Liver (tissue), 9 donors: ENCODE results near the gene RRP1. TPM values are rescaled to one million over a fixed set of nuclear protein-coding genes. Genes with fewer than 3 reads are reported as not detected.

Experiments
- DNase-seq: peaks from one replicate; pipeline ENCODE4 v3.0.0-alpha.2; 2017; ENCODE audit warnings: low spot score
- H3K27ac ChIP-seq, 2 donors: one replicate each; pipeline ENCODE4 v1.7.0; 2013; ENCODE audit warnings: inconsistent platforms in 2 of 2, low read length in 2 of 2, control low read depth in 1 of 2, low read depth in 1 of 2, mild to moderate bottlenecking in 1 of 2
- H3K27me3 ChIP-seq, 4 donors: one replicate each; pipeline versions ENCODE4 v1.6.1 to v1.7.0; 2013; ENCODE audit warnings: low read length in 3 of 4, inconsistent platforms in 1 of 4, mild to moderate bottlenecking in 1 of 4, moderate library complexity in 1 of 4; ENCODE audit not compliant: control insufficient read depth in 4 of 4, insufficient read depth in 4 of 4
- H3K36me3 ChIP-seq, 4 donors: one replicate each; pipeline versions ENCODE4 v1.6.1 to v1.7.0; 2013; ENCODE audit warnings: low read length in 3 of 4, mild to moderate bottlenecking in 3 of 4, low read depth in 1 of 4, moderate library complexity in 1 of 4; ENCODE audit not compliant: control insufficient read depth in 4 of 4, insufficient read depth in 3 of 4
- H3K4me1 ChIP-seq, 4 donors: one replicate each; pipeline versions ENCODE4 v1.6.1 to v1.7.0; 2013; ENCODE audit warnings: low read length in 3 of 4, mild to moderate bottlenecking in 3 of 4, moderate library complexity in 1 of 4; ENCODE audit not compliant: control insufficient read depth in 4 of 4, insufficient read depth in 4 of 4
- H3K4me3 ChIP-seq, 3 donors: one replicate each; pipeline versions ENCODE4 v1.6.1 to v1.7.0; 2013; ENCODE audit warnings: low read length in 3 of 3, control low read depth in 1 of 3, low read depth in 1 of 3, mild to moderate bottlenecking in 1 of 3
- H3K9ac ChIP-seq, 2 donors: one replicate each; pipeline ENCODE4 v1.7.0; 2013; ENCODE audit warnings: low read length in 2 of 2, mild to moderate bottlenecking in 2 of 2, moderate library complexity in 2 of 2, control low read depth in 1 of 2, low read depth in 1 of 2
- H3K9me3 ChIP-seq, 4 donors: one replicate each; pipeline versions ENCODE4 v1.6.1 to v1.7.0; 2013; ENCODE audit warnings: low read length in 3 of 4; ENCODE audit not compliant: control insufficient read depth in 4 of 4
- ATF3 ChIP-seq: IDR thresholded peaks from 2 replicates; pipeline ENCODE4 v1.6.1; 2016; ENCODE audit warnings: antibody characterized with exemption
- CTCF ChIP-seq: fragments of 150-350 bp; IDR thresholded peaks from 2 replicates; pipeline ENCODE4 v1.5.1; 2017; ENCODE audit warnings: improper control_type of control experiment, low read depth, low read length; ENCODE audit not compliant: missing input control
- EGR1 ChIP-seq, 2 donors: IDR thresholded peaks; 2 replicates each; pipeline ENCODE4 v1.6.1; 2016 to 2018; ENCODE audit warnings: antibody characterized with exemption in 2 of 2, low read depth in 2 of 2
- FOXA1 ChIP-seq: IDR thresholded peaks from 2 replicates; pipeline ENCODE4 v1.6.1; 2016; ENCODE audit warnings: antibody characterized with exemption
- FOXA2 ChIP-seq: IDR thresholded peaks from 2 replicates; pipeline ENCODE4 v1.6.1; 2016; ENCODE audit warnings: antibody characterized with exemption
- GABPA ChIP-seq, 2 donors: IDR thresholded peaks in 1 of 2; conservative IDR thresholded peaks in 1 of 2; 2 replicates each; pipeline ENCODE4 v1.6.1; 2016; ENCODE audit warnings: antibody characterized with exemption in 2 of 2, mild to moderate bottlenecking in 1 of 2, moderate library complexity in 1 of 2
- HNF4A ChIP-seq, 2 donors: conservative IDR thresholded peaks; 2 replicates each; pipeline ENCODE4 v1.6.1; 2016; ENCODE audit warnings: antibody characterized with exemption in 2 of 2, mild to moderate bottlenecking in 2 of 2
- JUND ChIP-seq, 2 donors: IDR thresholded peaks; 2 replicates each; pipeline ENCODE4 v1.6.1; 2016; ENCODE audit warnings: antibody characterized with exemption in 2 of 2
- MAX ChIP-seq: IDR thresholded peaks from 2 replicates; pipeline ENCODE4 v1.6.1; 2016; ENCODE audit warnings: antibody characterized with exemption
- NR2F2 ChIP-seq: IDR thresholded peaks from 2 replicates; pipeline ENCODE4 v1.6.1; 2016; ENCODE audit warnings: antibody characterized with exemption
- RXRA ChIP-seq, 2 donors: IDR thresholded peaks; 2 replicates each; pipeline ENCODE4 v1.6.1; 2017 to 2018; ENCODE audit warnings: antibody characterized with exemption in 2 of 2, mild to moderate bottlenecking in 1 of 2
- SP1 ChIP-seq: IDR thresholded peaks from 2 replicates; pipeline ENCODE4 v1.6.1; 2018; ENCODE audit warnings: antibody characterized with exemption, mild to moderate bottlenecking
- TAF1 ChIP-seq: conservative IDR thresholded peaks from 2 replicates; pipeline ENCODE4 v1.6.1; 2016; ENCODE audit warnings: antibody characterized with exemption, mild to moderate bottlenecking
- YY1 ChIP-seq: IDR thresholded peaks from 2 replicates; pipeline ENCODE4 v1.6.1; 2016; ENCODE audit warnings: antibody characterized with exemption, mild to moderate bottlenecking
- WGBS: extraction: QIAGEN DNeasy Blood & Tissue Kit; methylation state at CpG from one replicate; pipeline ENCODE4 v1.1.7; 2013; 5-methylcytosine and 5-hydroxymethylcytosine counted together
- polyA plus RNA-seq, 2 donors: library from polyadenylated mRNA; stranded (reverse) in 1 of 2; unstranded in 1 of 2; fragments of 200-250 nt in 1 of 2; fragments of >200 nt in 1 of 2; fragmentation: Nextera tagmentation in 1 of 2; extraction: Ambion mirVana in 1 of 2; gene quantifications; one replicate each; pipeline versions ENCODE4 v1.2.1 to v1.2.3, GENCODE V29; 2013 to 2015
- total RNA-seq, 2 donors: library from RNA; depleted of rRNA; stranded (reverse); fragments of >200 nt; gene quantifications; one replicate each; pipeline ENCODE4 v1.2.3, GENCODE V29; 2014
- donor health status: healthy.
- donor health status: healthy.
- donor health status: healthy.
- donor health status: healthy.
- donor health status: healthy.

RRP1 gene
- total and polyA plus RNA-seq, 4 donors, result 5.4 to 15.0 (median 7.7) TPM

GRCh38 chr21:43836616-43837015 is 47.2 kb downstream of the RRP1 start:
- Histone ChIP-seq H3K36me3 (no peaks in the 10 kb centered on the region), H3K4me1 (no peaks in the 10 kb centered on the region), H3K27ac (no peak overlapping the region), H3K9ac (no peak overlapping the region), H3K27me3 (no peaks in the 10 kb centered on the region), H3K4me3 (no peak overlapping the region), H3K9me3 (no peaks in the 10 kb centered on the region)
- TF ChIP-seq NR2F2 (no peak), CTCF (no peak), SP1 (no peak), MAX (no peak), TAF1 (no peak)
- WGBS, result 87% methylated on average over 6 of the region's 6 CpGs
- DNase-seq, result no peak

GRCh38 chr21:43840259-43840658 is 50.9 kb downstream of the RRP1 start:
- over 99% methylated on average over 3 of the region's 3 CpGs for WGBS

More at GRCh38 chr21:43840259-43840658, 50.9 kb downstream of the RRP1 start:
- H3K9me3 ChIP-seq, result no peaks in the 10 kb centered on the region
- H3K4me1 ChIP-seq, result no peaks in the 10 kb centered on the region
- H3K9ac ChIP-seq, result no peak overlapping the region
- no peak for TF ChIP-seq RXRA (IDR thresholded peaks at IDR 0.05)
- TF ChIP-seq CTCF, result no peak
- TF ChIP-seq ATF3, result no peak
- no peak for TF ChIP-seq FOXA2
- no peak for TF ChIP-seq NR2F2
- no peak for TF ChIP-seq JUND (IDR thresholded peaks at IDR 0.05)
- no peak for TF ChIP-seq MAX
- no peak for TF ChIP-seq FOXA1
- no peak for TF ChIP-seq HNF4A (conservative IDR thresholded peaks at IDR 0.05)
- no peak for TF ChIP-seq EGR1 (IDR thresholded peaks at IDR 0.05; ENCODE audit: low read depth in 2 of 2)
- no peak for TF ChIP-seq TAF1
- no peak for TF ChIP-seq SP1
- no peak for TF ChIP-seq GABPA (IDR thresholded peaks at IDR 0.05 in 1 of 2, conservative IDR thresholded peaks at IDR 0.05 in 1 of 2)
- TF ChIP-seq YY1, result no peak
- H3K36me3 ChIP-seq, result no peaks in the 10 kb centered on the region
- H3K27ac ChIP-seq, result no peak overlapping the region
- no peaks in the 10 kb centered on the region for H3K27me3 ChIP-seq
- DNase-seq, result no peak
- no peak overlapping the region for H3K4me3 ChIP-seq
